Caki2 (cell line): ENCODE data around the gene OSBP2. TPM values are rescaled to one million over a fixed set of nuclear protein-coding genes. Genes with fewer than 3 reads are reported as not detected.
A peak's percentile ranks its signal among the peaks of the same experiment; 100 is the strongest.
"Not testable (repeated sequence)": the region's sequence is repeated elsewhere in the genome, so short reads cannot be mapped to it uniquely, and the experiment has no call there.

Experiments used
- DNase-seq: peaks from one replicate; pipeline ENCODE4 v3.0.0-alpha.2; 2015; ENCODE audit warnings: low read depth
- in situ Hi-C: cut with HindIII; loops from 2 replicates; pipeline ENCODE4 v1.10.0; 2016; ENCODE audit warnings: low sequenced_read_pairs, low pct_unique_long_range_greater_than_20kb, mixed read lengths
- total RNA-seq: library from RNA; depleted of rRNA; stranded (reverse); fragments of >200 nt; shearing (Covaris generic); gene quantifications from 2 replicates; pipeline ENCODE4 v1.2.3, GENCODE V29; 2014; ENCODE audit warnings: low replicate concordance

Gene OSBP2
- total RNA-seq, 1 experiment from 2014 or later: 2.1 TPM

- no peak for DNase-seq
- in situ Hi-C loops: no loop called here
Measured at GRCh38 chr22:30674482-30674881, 20.2 kb upstream of the OSBP2 start.

DNA sequence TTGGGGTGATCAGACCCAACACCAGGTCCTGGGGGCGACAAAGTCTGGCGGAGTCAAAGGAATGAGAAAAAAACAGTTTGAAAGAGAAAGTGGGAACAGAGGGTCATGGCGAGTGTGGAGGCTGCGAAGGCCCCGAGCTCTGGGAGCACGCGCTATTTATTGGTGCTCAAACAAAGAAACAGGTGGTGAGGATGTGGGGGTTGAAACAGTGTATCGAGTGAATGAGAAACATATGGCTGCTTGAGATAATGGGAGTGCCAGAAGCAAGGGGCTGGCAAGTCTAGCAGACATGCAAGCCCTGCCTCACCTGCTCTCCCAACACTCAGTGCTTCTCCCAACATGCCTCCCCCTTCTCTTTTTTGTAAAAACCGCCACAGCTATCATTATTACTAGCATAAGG, 19.2 kb upstream of the OSBP2 start:
- in situ Hi-C loops: no loop called here
- DNase-seq: no peak

- DNase-seq, in situ Hi-C loops: not testable (repeated sequence)
Measured at GRCh38 chr22:30676565-30676964, 18.1 kb upstream of the OSBP2 start.

DNA sequence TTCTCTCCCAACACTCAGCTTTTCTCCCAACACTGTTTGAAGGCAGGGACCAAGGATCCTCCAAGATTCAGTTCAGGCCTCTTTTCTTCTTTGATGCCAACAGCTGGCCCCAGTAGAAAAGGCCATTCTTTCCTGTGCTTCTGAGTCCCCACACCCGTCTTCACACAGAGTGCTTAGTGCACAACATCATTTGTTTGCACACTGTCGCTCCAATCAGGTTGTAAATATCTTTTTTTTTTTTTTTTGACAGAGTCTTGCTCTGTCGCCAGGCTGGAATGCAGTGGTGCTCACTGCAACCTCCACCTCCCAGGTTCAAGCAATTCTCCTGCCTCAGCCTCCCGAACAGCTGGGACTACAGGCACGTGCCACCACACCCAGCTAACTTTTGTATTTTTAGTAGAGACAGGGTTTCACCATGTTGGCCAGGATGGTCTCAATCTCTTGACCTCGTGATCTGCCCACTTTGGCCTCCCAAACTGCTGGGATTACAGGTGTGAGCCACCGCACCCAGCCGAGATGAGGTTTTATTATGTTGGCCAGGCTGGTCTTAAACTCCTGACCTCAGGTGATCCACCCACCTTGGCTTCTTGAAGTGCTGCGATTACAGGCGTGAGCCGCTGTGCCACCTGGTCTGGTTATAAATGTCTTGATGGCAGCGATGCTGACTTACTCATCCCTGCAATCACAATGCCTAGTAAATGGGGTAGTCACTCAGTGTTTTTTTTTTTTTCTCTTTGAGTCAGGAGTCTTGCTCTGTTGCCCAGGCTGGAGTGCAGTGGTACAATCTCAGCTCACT, 14.6 kb upstream of the OSBP2 start:
- in situ Hi-C loops, DNase-seq: not testable (repeated sequence)

- DNase-seq: no peak
- in situ Hi-C loops: no loop called here
Measured at GRCh38 chr22:30680991-30681770, 13.5 kb upstream of the OSBP2 start.

DNA sequence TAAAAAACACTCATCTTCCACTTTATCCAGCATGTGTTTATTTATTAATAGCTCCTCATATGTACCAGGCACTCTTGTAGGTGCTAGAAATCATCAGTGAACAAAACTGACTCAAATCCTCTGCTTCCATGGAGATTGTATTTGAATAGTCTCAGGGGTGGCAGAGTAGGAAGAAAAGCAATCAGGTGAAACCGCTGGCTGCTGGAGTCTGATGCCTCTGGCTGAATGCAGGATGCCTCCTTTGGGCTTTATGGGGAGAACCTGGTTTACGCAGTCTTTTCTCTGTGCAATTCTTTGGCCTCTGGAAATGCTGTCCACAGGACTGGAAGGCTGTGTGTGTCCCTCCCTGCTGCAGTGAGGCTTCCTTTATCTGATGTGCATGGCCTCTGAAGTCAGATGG, 12.8 kb upstream of the OSBP2 start:
- in situ Hi-C loops: no loop called here
- DNase-seq: no peak

DNA sequence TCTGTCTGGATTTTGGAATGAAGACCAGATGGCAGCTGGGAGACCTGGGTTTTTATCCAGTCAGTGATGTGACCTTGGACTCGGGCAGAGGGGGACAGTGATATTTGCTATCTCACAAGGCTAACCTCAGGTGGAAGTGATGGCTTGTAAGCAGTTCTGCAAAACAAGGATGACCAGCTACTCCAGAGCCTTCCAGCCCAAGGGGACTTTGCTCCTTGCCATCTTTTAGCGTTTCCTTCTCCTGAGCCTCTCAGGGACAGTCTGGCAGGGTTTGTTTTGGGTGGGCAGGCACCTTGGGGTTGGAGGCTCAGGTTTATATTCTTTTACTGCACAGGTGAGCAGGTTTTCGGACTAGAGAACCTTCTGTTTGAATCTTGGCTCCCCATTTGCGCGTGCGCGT, 9.5 kb upstream of the OSBP2 start:
- in situ Hi-C loops: no loop called here

DNA sequence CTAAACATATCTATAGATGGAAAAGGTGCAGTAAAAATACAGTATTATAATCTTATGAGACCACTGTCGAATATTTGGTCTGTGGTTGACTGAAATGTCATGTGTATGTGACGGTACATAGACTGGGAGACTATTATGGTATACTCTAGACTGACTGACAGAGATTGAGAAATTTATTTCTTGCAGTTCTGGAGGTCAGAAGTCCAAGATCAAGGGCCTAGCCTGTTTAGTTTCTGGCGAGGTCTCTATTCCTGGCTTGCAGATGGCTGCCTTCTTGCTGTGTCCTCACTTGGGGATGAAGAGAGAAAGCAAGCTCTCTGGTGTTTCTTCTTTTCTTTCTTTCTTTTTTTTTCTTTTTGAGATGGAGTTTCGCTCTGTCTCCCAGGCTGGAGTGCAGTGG, 7.3 kb upstream of the OSBP2 start:
- DNase-seq: no peak
- in situ Hi-C loops: no loop called here

More for the DNA sequence above, 9.5 kb upstream of the OSBP2 start:
- no peak for DNase-seq

GRCh38 chr22:30689622-30690021, 5.1 kb upstream of the OSBP2 start:
- in situ Hi-C loops: no loop called here
- no peak for DNase-seq

DNA sequence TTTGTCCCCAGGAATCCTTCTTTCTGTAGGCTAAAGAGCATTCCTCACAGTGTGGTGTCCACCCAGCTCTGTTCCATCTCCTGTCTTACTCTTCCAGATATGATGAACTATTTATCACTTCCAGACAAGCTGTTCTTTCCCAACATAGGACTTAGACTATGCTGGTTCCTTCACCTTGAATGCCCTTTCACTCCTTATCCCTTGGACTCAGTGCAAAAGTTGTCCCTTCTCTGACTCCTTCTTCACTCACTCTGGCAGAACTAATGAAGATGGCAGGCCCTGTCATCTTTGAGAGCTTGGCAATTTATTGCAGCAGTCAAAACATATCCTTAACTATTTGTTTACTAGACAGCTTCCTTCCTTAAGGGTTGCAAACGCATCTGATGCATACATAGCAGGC, 3.5 kb upstream of the OSBP2 start:
- DNase-seq: no peak
- in situ Hi-C loops: no loop called here

DNA sequence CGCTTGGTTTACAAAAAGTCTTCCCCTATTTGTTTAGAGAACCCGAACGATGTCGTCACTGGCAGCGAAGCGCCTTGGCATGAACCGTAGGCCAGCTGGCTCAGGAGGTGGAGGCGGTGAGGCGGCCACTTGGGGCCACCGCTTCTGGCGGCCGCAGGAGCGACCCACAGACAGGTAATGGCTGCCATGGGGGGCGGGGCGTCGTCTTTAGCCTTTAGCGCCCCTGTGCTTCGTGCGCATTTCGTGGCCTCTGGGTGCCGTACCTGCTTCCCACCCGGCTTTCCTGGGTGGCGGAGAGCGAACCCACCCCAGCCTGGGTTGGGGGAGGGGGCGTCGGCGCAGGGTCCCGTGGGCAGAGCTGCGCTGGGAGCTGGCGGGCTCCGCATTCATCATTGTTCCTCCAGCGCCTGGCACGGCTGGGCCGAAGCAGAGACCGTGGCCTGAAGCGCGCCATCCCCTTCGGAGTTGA, 469 bp upstream of the OSBP2 start:
- DNase-seq: peak; percentile 76
- in situ Hi-C loops: no loop called here

- in situ Hi-C loops: no loop called here
Measured at GRCh38 chr22:30695351-30695851, 727 bp downstream of the OSBP2 start.

GRCh38 chr22:30695871-30696655, 1.4 kb downstream of the OSBP2 start:
- in situ Hi-C loops: no loop called here
- no peak for DNase-seq

More at GRCh38 chr22:30695351-30695851, 727 bp downstream of the OSBP2 start:
- no peak for DNase-seq

DNA sequence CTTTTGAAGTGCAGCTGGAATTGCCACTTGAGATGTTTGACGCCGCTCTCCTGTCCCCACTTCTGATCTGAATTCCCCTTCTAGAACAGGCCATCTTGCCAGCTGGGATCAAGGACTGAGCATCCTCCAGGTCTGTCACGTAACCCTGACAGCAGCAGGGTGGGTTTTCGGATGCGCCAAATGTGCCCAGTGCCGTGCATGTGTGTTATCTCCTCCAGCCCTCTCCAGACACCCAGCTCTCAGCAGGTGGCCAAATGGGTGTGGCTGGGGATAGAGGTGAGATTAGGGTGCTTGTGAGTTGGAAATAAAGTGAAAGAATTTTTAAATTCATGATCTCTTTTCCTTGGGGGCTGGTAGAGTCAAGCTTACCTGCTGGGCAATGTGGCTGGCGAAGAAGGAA, 3.3 kb downstream of the OSBP2 start:
- in situ Hi-C loops: no loop called here
- DNase-seq: no peak

- in situ Hi-C loops: no loop called here
- DNase-seq: peak; percentile 28
Measured at GRCh38 chr22:30701872-30702271, 7.2 kb downstream of the OSBP2 start.

DNA sequence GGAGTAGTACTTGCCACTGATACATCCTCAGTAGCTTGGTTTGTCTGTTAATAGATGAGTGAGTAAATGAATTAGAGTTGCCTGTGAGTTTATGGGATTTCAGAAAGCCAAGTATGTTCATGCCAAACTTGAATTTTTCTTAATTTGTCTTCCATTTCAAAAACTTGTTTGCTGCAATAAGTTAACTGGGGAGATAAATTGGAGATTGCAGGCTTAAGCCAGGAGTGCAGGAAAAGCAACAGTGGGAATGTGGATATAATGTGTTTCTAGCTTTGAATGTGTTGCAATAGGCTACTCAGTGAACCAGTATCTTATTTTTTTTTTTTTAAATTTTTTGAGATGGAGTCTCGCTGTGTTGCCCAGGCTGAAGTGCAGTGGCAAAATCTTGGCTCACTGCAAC, 8.2 kb downstream of the OSBP2 start:
- in situ Hi-C loops: no loop called here
- no peak for DNase-seq

DNA sequence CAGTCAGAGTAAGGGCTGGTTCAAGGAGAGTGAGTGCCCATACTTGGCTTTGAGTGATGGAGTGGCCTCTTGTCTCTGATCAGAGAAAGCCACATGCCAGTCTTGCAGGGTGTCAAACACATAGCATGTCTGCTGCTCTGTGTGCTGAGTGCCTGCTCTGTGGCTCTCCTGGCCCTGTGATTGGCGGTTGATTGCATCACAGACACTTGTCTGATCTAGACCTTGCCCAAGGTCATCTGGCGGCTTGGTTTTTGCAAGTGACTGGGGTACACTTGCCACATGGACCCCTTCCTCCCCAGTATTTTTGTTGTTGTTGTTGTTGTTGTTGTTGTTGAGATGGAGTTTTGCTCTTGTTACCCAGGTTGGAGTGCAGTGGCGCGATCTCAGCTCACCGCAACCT, 10.3 kb downstream of the OSBP2 start:
- in situ Hi-C loops: no loop called here
- no peak for DNase-seq
